Left ventricle myocardium inferior (tissue), 1 donor: ENCODE results near the gene SKI. TPM values are rescaled to one million over a fixed set of nuclear protein-coding genes. Genes with fewer than 3 reads are reported as not detected.
A peak's percentile ranks its signal among the peaks of the same experiment; 100 is the strongest.

Experiments used
- DNase-seq: peaks from one replicate; pipeline ENCODE4 v3.0.0-alpha.2; 2020
- H3K27ac ChIP-seq: fragments of 200-600 bp; replicated peaks from 2 replicates; pipeline ENCODE4 v1.8.0; 2021
- H3K27me3 ChIP-seq: fragments of 200-600 bp; 2 replicates; pipeline ENCODE4 v1.8.0; 2021; ENCODE audit warnings: low read depth
- H3K36me3 ChIP-seq: fragments of 200-600 bp; 2 replicates; pipeline ENCODE4 v1.8.0; 2021
- H3K4me1 ChIP-seq: fragments of 200-600 bp; 2 replicates; pipeline ENCODE4 v1.8.0; 2021
- H3K4me3 ChIP-seq: fragments of 200-600 bp; 2 replicates; pipeline ENCODE4 v1.8.0; 2021; ENCODE audit warnings: mild to moderate bottlenecking, moderate library complexity
- H3K9me3 ChIP-seq: fragments of 200-600 bp; replicated peaks from 2 replicates; pipeline ENCODE4 v1.8.0; 2021
- intact Hi-C: fragments of 100-400 bp; cut with micrococcal nuclease; formaldehyde crosslinking; loops from one replicate; pipeline ENCODE4 v1.11.0; 2022
- total RNA-seq: library from RNA; stranded (reverse); fragmentation: NEBNext Ultra II Directional; extraction: Animal tissue kit (Norgen Biotek cat#: 25700); gene quantifications from one replicate; pipeline ENCODE4 v1.2.1, GENCODE V29; 2021
- TF ChIP-seq, protein P1 (sequence below): fragments of 200-600 bp; IDR thresholded peaks from 2 replicates; pipeline ENCODE4 v1.8.0; 2021; ENCODE audit warnings: antibody characterized with exemption, mild to moderate bottlenecking, borderline replicate concordance
- donor health status: DM: no; HTN: yes; CAD: no; lungs with severe emphysema.

SKI gene
- total RNA-seq, 1 donor from 2014 or later = 37.9 TPM

DNA sequence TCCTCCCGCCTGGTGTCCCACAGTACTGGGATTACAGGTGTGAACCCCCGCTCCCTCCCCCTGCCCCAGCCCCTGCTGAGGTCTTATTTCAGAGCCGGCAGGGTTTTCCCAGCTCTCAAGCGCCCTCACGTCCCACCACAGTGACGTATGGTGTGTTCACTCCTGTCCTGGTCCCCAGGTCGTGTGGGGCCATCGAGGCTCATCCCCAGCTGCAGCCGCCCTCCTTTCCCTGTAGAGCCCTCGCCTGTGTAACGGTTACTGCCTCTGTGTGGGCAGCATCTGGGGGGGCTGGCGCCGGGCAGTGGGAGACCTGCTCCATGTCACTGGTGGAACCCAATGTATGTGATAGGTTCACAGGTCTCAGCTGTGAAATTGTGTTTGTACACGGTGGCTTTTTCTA, 23.2 kb downstream of the SKI start:
- intact Hi-C loops = no loop called here
- DNase-seq = no peak
- peaks cover 98% of the 10 kb centered on the region for H3K4me1 ChIP-seq

DNA sequence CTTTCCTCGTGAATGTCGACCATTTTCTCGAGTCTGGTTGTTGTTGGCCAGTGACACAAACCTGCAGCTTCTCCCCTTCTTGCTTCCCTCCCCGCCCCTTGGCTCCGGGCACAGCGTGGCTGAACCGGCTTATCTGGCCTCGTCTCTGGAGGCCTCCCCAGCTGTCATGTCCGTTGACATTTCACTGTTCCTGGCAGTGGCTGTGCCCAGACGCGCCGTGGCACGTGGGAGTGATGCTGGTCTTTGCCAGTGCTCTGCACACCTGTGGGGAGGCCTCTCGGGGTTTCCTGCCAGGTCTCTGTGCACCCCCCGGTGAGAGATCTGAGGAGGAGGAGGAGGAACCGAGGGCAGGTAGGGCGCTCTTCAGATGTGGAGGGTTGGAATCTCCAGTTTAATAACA, 23.7 kb downstream of the SKI start:
- peaks cover 98% of the 10 kb centered on the region for H3K4me1 ChIP-seq
- intact Hi-C loops = no loop called here
- peak overlapping the region; percentile 67 for H3K27ac ChIP-seq
- H3K36me3 ChIP-seq = no peaks in the 10 kb centered on the region
- H3K9me3 ChIP-seq = peaks cover 16% of the 10 kb centered on the region
- H3K27me3 ChIP-seq = no peaks in the 10 kb centered on the region
- H3K4me3 ChIP-seq = peak overlapping the region; percentile 39
- peak; percentile 78 for DNase-seq
- TF ChIP-seq, protein P1, sequence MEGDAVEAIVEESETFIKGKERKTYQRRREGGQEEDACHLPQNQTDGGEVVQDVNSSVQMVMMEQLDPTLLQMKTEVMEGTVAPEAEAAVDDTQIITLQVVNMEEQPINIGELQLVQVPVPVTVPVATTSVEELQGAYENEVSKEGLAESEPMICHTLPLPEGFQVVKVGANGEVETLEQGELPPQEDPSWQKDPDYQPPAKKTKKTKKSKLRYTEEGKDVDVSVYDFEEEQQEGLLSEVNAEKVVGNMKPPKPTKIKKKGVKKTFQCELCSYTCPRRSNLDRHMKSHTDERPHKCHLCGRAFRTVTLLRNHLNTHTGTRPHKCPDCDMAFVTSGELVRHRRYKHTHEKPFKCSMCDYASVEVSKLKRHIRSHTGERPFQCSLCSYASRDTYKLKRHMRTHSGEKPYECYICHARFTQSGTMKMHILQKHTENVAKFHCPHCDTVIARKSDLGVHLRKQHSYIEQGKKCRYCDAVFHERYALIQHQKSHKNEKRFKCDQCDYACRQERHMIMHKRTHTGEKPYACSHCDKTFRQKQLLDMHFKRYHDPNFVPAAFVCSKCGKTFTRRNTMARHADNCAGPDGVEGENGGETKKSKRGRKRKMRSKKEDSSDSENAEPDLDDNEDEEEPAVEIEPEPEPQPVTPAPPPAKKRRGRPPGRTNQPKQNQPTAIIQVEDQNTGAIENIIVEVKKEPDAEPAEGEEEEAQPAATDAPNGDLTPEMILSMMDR = no peak

More for the DNA sequence above, 23.2 kb downstream of the SKI start:
- H3K27me3 ChIP-seq = no peaks in the 10 kb centered on the region
- H3K9me3 ChIP-seq = peaks cover 15% of the 10 kb centered on the region
- TF ChIP-seq, protein P1 = no peak
- H3K36me3 ChIP-seq = no peaks in the 10 kb centered on the region
- peak overlapping the region; percentile 67 for H3K27ac ChIP-seq
- H3K4me3 ChIP-seq = peak overlapping the region; percentile 39

DNA sequence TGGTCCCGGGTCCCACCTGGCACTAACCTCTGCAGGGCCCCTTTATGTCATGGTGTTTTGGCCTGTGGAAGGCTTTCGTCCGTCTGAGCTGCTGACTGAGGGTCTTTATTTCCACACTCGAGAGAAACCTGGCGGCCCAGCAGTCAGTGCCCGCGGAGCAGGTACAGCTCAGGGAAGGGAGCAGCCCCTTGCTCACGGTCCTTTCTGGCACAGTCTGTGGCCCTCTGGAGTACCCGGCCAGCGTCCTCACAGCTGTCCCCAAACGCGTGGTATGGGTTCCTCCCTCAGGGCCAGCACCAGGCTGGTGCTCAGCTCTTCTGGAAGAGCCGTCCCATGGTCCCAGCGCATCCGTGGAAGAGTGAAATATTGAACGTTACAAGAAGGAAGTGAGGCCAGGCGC, 24.3 kb downstream of the SKI start:
- Histone ChIP-seq H3K4me1 (peaks cover 98% of the 10 kb centered on the region), H3K9me3 (peaks cover 16% of the 10 kb centered on the region), H3K36me3 (no peaks in the 10 kb centered on the region), H3K4me3 (no peak overlapping the region), H3K27ac (peak overlapping the region; percentile 67), H3K27me3 (no peaks in the 10 kb centered on the region)
- TF ChIP-seq, protein P1 = no peak
- intact Hi-C loops = no loop called here
- DNase-seq = no peak

DNA sequence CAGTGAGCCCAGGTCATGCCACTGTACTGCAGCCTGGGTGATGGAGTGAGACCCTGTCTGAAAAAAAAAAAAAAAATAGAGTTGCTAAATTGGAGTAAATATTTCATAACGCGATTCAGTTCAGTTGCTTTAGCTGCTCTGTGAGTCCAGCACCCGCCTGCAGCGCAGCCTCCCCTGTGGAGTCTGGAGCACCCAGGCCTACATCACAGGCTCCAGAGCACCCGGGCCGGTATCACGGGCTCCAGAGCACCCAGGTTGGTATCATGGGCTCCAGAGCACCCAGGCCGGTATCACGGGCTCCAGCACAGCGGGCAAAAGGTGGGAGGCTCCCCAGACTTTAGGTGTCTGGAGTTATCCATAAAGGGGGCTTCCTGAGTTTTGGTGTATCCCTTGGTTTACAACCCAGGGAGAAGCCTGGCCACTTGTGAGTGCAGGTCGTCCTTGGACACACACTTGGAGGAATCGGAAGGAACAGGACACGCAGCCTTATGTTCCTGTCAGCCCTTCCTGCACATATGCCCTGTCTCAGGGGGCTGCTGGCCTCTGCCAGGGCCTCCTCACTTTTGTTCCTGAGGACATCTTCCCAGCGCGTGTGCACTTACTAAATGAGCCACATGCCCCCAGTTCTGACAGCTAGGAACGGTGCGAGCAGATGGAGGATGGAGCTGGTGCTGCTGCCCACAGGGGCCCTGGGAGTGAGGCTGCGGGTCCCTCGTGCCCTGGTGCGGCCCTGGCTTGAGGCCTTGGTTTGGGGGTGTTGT, 25.1 kb downstream of the SKI start:
- H3K4me3 ChIP-seq = no peak overlapping the region
- no peak for DNase-seq
- H3K9me3 ChIP-seq = peaks cover 16% of the 10 kb centered on the region
- intact Hi-C loops = no loop called here
- H3K27me3 ChIP-seq = no peaks in the 10 kb centered on the region
- H3K4me1 ChIP-seq = peaks cover 98% of the 10 kb centered on the region
- no peak overlapping the region for H3K27ac ChIP-seq
- TF ChIP-seq, protein P1 = no peak
- H3K36me3 ChIP-seq = no peaks in the 10 kb centered on the region

DNA sequence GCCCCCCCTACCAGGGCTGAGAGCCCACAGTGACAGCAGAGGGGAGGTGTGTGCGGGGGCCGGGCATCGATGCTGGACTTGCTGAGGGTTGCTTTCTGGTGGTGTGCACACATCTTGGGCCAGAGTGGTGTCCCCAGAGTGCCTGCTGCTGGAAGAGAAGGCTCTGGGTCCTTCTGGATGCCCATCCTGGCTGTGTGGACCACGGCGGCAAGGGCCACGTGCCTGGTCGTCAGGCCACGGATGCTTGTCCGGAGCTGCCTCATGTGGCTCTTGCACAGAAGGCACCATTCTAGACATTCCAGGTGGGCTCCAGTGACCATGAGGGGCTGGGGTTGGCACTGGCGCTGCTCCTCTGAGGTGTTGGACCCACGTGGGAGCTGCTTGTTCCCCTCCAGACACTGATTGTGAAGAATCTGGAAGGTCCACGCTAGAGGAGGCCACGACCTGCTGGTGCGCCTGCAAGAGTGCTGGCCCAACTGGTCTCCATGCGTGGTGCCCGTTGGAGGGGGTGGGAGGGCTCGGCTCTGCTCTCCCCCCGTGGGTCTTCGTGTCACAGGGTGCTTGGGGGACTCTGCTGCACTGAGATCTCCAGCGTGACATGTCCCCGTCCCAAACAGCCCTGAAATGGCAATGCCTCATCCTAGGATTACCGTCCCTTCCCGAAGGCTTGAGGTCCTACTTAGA, 25.8 kb downstream of the SKI start:
- H3K27me3 ChIP-seq = no peaks in the 10 kb centered on the region
- peaks cover 16% of the 10 kb centered on the region for H3K9me3 ChIP-seq
- no peak overlapping the region for H3K27ac ChIP-seq
- no peak for DNase-seq
- TF ChIP-seq, protein P1 = no peak
- no peaks in the 10 kb centered on the region for H3K36me3 ChIP-seq
- intact Hi-C loops = no loop called here
- H3K4me1 ChIP-seq = peaks cover 98% of the 10 kb centered on the region
- no peak overlapping the region for H3K4me3 ChIP-seq
